HepG2 (cell line): ENCODE data around the gene ABHD3. TPM values are rescaled to one million over a fixed set of nuclear protein-coding genes. Genes with fewer than 3 reads are reported as not detected.

Experiments used
- BHLHE40 ChIP-seq: IDR thresholded peaks from 2 replicates; pipeline ENCODE4 v1.6.1; 2011; ENCODE audit warnings: low read length, improper control_type of control experiment
- CSRNP2 ChIP-seq: sonication (generic); formaldehyde crosslinking; conservative IDR thresholded peaks from 2 replicates; pipeline ENCODE4 v1.8.0; 2022; ENCODE audit warnings: low read depth, missing genetic modification reagents
- FOSL2 ChIP-seq: sonication (generic); formaldehyde crosslinking; IDR thresholded peaks from 2 replicates; pipeline ENCODE4 v1.4.0; 2020; ENCODE audit warnings: missing genetic modification reagents
- HES4 ChIP-seq: sonication (generic); formaldehyde crosslinking; IDR thresholded peaks from 2 replicates; pipeline ENCODE4 v1.9.0; 2021; ENCODE audit warnings: mild to moderate bottlenecking, missing genetic modification reagents, borderline replicate concordance
- HOXA9 ChIP-seq: sonication (generic); formaldehyde crosslinking; IDR thresholded peaks from 2 replicates; pipeline ENCODE4 v1.8.1; 2022; ENCODE audit warnings: missing genetic modification reagents, mild to moderate bottlenecking, moderate library complexity, borderline replicate concordance
- KDM1A ChIP-seq: IDR thresholded peaks from 2 replicates; pipeline ENCODE4 v1.6.1; 2016; ENCODE audit warnings: missing compliant biosample characterization
- MEIS1 ChIP-seq: sonication (generic); formaldehyde crosslinking; IDR thresholded peaks from 2 replicates; pipeline ENCODE4 v1.9.0; 2021; ENCODE audit warnings: mild to moderate bottlenecking, missing genetic modification reagents, moderate library complexity, borderline replicate concordance
- NFE2L1 ChIP-seq: sonication (generic); formaldehyde crosslinking; IDR thresholded peaks from 2 replicates; pipeline ENCODE4 v1.4.0; 2020; ENCODE audit warnings: missing genetic modification reagents, mild to moderate bottlenecking, borderline replicate concordance
- PITX1 ChIP-seq: sonication (generic); formaldehyde crosslinking; IDR thresholded peaks from 2 replicates; pipeline ENCODE4 v1.5.1; 2020; ENCODE audit warnings: mild to moderate bottlenecking, missing genetic modification reagents
- POLR2G ChIP-seq: fragments of 200-400 bp; formaldehyde crosslinking; IDR thresholded peaks from 2 replicates; pipeline ENCODE4 v1.6.1; 2018; ENCODE audit warnings: mild to moderate bottlenecking, low read depth, low read length, moderate library complexity
- RELA ChIP-seq: sonication (generic); formaldehyde crosslinking; IDR thresholded peaks from 2 replicates; pipeline ENCODE4 v1.4.0; 2020; ENCODE audit warnings: missing genetic modification reagents
- RORA ChIP-seq: sonication (generic); formaldehyde crosslinking; IDR thresholded peaks from 2 replicates; pipeline ENCODE4 v1.5.0; 2020; ENCODE audit warnings: mild to moderate bottlenecking, missing genetic modification reagents, moderate library complexity
- SP5 ChIP-seq: IDR thresholded peaks from 2 replicates; pipeline ENCODE4 v1.6.1; 2016; ENCODE audit warnings: low read depth, borderline replicate concordance
- STAG1 ChIP-seq: sonication (generic); formaldehyde crosslinking; IDR thresholded peaks from 2 replicates; pipeline ENCODE4 v1.4.0; 2020; ENCODE audit warnings: missing genetic modification reagents
- TBX2 ChIP-seq: sonication (generic); formaldehyde crosslinking; IDR thresholded peaks from 2 replicates; pipeline ENCODE4 v1.5.0; 2020; ENCODE audit warnings: missing genetic modification reagents, mild to moderate bottlenecking, borderline replicate concordance
- ZBTB7A ChIP-seq: sonication (generic); formaldehyde crosslinking; IDR thresholded peaks from 2 replicates; pipeline ENCODE4 v1.8.0; 2022; ENCODE audit warnings: mild to moderate bottlenecking, missing genetic modification reagents
- ZFY ChIP-seq: sonication (generic); formaldehyde crosslinking; IDR thresholded peaks from 2 replicates; pipeline ENCODE4 v1.4.0; 2020; ENCODE audit warnings: missing genetic modification reagents
- ZNF7 ChIP-seq: IDR thresholded peaks from 2 replicates; pipeline ENCODE4 v1.6.1; 2016; ENCODE audit warnings: missing biosample characterization, missing genetic modification reagents
- ZNF775 ChIP-seq: sonication (generic); formaldehyde crosslinking; IDR thresholded peaks from 2 replicates; pipeline ENCODE4 v1.4.0; 2020; ENCODE audit warnings: missing genetic modification reagents, mild to moderate bottlenecking, moderate library complexity, borderline replicate concordance
- ZSCAN25 ChIP-seq: sonication (generic); formaldehyde crosslinking; IDR thresholded peaks from 2 replicates; pipeline ENCODE4 v1.8.0; 2022; ENCODE audit warnings: mild to moderate bottlenecking, missing genetic modification reagents
- polyA plus RNA-seq, 8 experiments: library from polyadenylated mRNA; depleted of rRNA in 3 of 8; stranded (reverse) in 7 of 8; unstranded in 1 of 8; fragments of >200 nt; fragmentation: Illumina TruSeq in 4 of 8; extraction: Trizol in 4 of 8; gene quantifications; 2 replicates each; pipeline versions ENCODE4 v1.2.1 to v1.2.3, GENCODE V29; 2011 to 2016; ENCODE audit warnings: low read depth in 4 of 8, missing spikeins in 1 of 8, mixed read lengths in 1 of 8; ENCODE audit not compliant: insufficient read depth in 1 of 8
- total RNA-seq, 5 experiments: library from RNA; depleted of rRNA; stranded (reverse); fragments of >200 nt; fragmentation: Illumina TruSeq; extraction: Trizol; gene quantifications; 2 replicates each; pipeline ENCODE4 v1.2.3, GENCODE V29; 2016; ENCODE audit warnings: low read depth in 1 of 5
- TF ChIP-seq, protein P1 (sequence below): IDR thresholded peaks from 2 replicates; pipeline ENCODE4 v1.6.1; 2016; ENCODE audit warnings: low read depth, missing genetic modification reagents, missing compliant biosample characterization
- TF ChIP-seq, protein P2 (sequence below): IDR thresholded peaks from 2 replicates; pipeline ENCODE4 v1.6.1; 2016; ENCODE audit warnings: missing genetic modification reagents, missing compliant biosample characterization

ABHD3 gene
- total and polyA plus RNA-seq, 2 of the 13 experiments (the other 11 are each of a cell fraction or from before 2014, with no cell fraction given): 32.1 to 40.2 TPM

DNA sequence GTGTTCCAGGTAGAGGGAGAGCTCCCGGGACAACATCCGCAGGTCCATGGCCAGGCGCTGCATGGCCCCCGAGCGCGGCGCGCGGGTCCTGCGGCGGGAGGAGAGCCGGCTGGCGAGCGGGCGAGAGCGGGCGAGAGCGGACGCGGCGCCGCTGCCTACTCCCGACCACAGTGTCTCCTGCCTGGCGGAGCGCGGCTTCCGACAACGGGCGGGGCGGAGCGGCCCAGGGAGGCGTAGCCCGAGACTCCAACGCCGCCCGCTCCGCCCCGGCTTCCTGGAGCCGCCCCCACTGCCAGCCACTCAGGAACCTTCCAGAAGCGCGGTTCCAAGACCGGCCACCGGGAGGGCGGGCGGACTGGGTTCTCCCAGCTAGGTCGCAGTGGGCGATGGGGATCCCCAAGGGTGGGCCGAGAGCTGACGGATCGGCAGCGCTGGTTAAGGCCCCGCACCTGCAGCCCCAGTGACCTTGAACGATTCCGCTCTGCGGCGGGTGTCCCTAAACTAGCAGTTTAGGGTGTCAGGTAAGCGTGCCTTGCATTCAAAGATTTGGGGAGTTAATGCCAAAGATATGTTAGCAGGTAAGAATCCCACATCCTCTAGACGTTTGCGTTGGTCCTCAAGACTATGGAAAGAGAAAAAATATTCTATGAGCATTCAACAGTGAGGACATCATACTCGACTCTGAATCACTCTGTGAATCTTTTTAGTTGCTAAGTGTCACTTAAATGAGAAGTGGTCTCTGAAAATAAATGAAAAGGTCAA is at the start of gene ABHD3 (continued):
- TF ChIP-seq, protein P1, sequence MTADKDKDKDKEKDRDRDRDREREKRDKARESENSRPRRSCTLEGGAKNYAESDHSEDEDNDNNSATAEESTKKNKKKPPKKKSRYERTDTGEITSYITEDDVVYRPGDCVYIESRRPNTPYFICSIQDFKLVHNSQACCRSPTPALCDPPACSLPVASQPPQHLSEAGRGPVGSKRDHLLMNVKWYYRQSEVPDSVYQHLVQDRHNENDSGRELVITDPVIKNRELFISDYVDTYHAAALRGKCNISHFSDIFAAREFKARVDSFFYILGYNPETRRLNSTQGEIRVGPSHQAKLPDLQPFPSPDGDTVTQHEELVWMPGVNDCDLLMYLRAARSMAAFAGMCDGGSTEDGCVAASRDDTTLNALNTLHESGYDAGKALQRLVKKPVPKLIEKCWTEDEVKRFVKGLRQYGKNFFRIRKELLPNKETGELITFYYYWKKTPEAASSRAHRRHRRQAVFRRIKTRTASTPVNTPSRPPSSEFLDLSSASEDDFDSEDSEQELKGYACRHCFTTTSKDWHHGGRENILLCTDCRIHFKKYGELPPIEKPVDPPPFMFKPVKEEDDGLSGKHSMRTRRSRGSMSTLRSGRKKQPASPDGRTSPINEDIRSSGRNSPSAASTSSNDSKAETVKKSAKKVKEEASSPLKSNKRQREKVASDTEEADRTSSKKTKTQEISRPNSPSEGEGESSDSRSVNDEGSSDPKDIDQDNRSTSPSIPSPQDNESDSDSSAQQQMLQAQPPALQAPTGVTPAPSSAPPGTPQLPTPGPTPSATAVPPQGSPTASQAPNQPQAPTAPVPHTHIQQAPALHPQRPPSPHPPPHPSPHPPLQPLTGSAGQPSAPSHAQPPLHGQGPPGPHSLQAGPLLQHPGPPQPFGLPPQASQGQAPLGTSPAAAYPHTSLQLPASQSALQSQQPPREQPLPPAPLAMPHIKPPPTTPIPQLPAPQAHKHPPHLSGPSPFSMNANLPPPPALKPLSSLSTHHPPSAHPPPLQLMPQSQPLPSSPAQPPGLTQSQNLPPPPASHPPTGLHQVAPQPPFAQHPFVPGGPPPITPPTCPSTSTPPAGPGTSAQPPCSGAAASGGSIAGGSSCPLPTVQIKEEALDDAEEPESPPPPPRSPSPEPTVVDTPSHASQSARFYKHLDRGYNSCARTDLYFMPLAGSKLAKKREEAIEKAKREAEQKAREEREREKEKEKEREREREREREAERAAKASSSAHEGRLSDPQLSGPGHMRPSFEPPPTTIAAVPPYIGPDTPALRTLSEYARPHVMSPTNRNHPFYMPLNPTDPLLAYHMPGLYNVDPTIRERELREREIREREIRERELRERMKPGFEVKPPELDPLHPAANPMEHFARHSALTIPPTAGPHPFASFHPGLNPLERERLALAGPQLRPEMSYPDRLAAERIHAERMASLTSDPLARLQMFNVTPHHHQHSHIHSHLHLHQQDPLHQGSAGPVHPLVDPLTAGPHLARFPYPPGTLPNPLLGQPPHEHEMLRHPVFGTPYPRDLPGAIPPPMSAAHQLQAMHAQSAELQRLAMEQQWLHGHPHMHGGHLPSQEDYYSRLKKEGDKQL: no peak
- TF ChIP-seq KDM1A (CRISPR knock-in tag) (no peak), ZFY (CRISPR knock-in tag) (peak; percentile 59; the same call in 1 of the 2 replicates), ZBTB7A (CRISPR knock-in tag) (peak; percentile 47; the same call in 1 of the 2 replicates), ZNF7 (no peak), RELA (CRISPR knock-in tag) (no peak), RORA (CRISPR knock-in tag) (no peak), MEIS1 (CRISPR knock-in tag) (no peak), TBX2 (CRISPR knock-in tag) (peak; percentile 68; the same call in 1 of the 2 replicates), CSRNP2 (no peak), ZSCAN25 (CRISPR knock-in tag) (no peak), BHLHE40 (no peak), NFE2L1 (CRISPR knock-in tag) (no peak), POLR2G (peak; percentile 90), HOXA9 (no peak), ZNF775 (CRISPR knock-in tag) (no peak), STAG1 (CRISPR knock-in tag) (no peak; the same call in 1 of the 2 replicates), FOSL2 (CRISPR knock-in tag) (no peak; the same call in 1 of the 2 replicates), PITX1 (peak; percentile 55; the same call in 1 of the 2 replicates), SP5 (CRISPR knock-in tag) (peak; percentile 35; the same call in 1 of the 2 replicates), HES4 (CRISPR knock-in tag) (no peak)
- TF ChIP-seq, protein P2, sequence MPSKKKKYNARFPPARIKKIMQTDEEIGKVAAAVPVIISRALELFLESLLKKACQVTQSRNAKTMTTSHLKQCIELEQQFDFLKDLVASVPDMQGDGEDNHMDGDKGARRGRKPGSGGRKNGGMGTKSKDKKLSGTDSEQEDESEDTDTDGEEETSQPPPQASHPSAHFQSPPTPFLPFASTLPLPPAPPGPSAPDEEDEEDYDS (CRISPR knock-in tag): peak; percentile 29; the same call in 1 of the 2 replicates
